Mesodermal cell (in vitro differentiated cells): ENCODE measurements around the gene TMEM53.
A peak's percentile ranks its signal among the peaks of the same experiment; 100 is the strongest.

Experiments used
- H3K27ac ChIP-seq: 2 replicates; pipeline ENCODE4 v1.7.0; 2013; ENCODE audit warnings: mild to moderate bottlenecking, low read depth, low read length, moderate library complexity; ENCODE audit not compliant: severe bottlenecking
- H3K36me3 ChIP-seq: 2 replicates; pipeline ENCODE4 v1.7.1; 2013; ENCODE audit warnings: mild to moderate bottlenecking, low read length, moderate library complexity; ENCODE audit not compliant: control insufficient read depth, insufficient read depth
- H3K4me1 ChIP-seq: one replicate; pipeline ENCODE4 v1.7.1; 2013; ENCODE audit warnings: mild to moderate bottlenecking, low read length; ENCODE audit not compliant: insufficient read depth, control insufficient read depth, poor library complexity, severe bottlenecking
- H3K4me3 ChIP-seq: 2 replicates; pipeline ENCODE4 v1.7.0; 2013; ENCODE audit warnings: low read length, control low read depth, mild to moderate bottlenecking; ENCODE audit not compliant: insufficient read depth, poor library complexity, severe bottlenecking; ENCODE audit errors: extremely low read depth
- H3K9me3 ChIP-seq: 2 replicates; pipeline ENCODE4 v1.7.1; 2013; ENCODE audit warnings: mild to moderate bottlenecking, low read length, moderate library complexity; ENCODE audit not compliant: control insufficient read depth
- WGBS, 2 experiments: methylation state at CpG; one replicate each; pipeline ENCODE4 v1.1.5; 2013; ENCODE audit warnings: missing lambda C conversion rate in 2 of 2; ENCODE audit not compliant: insufficient coverage in 2 of 2; 5-methylcytosine and 5-hydroxymethylcytosine counted together

Gene TMEM53

GRCh38 chr1:44684525-44684924, 10.2 kb upstream of the TMEM53 start:
- Histone ChIP-seq H3K4me3 (no peak overlapping the region), H3K36me3 (no peaks in the 10 kb centered on the region), H3K4me1 (no peaks in the 10 kb centered on the region), H3K27ac (no peak overlapping the region), H3K9me3 (no peaks in the 10 kb centered on the region)
- 83 to 86% methylated on average over 1 of the region's 1 CpG for WGBS, 2 experiments

GRCh38 chr1:44682883-44683265, 8.6 kb upstream of the TMEM53 start:
- no peak overlapping the region for H3K27ac ChIP-seq
- H3K4me1 ChIP-seq: no peaks in the 10 kb centered on the region
- no peaks in the 10 kb centered on the region for H3K9me3 ChIP-seq
- WGBS, 2 experiments: 100% methylated on average over 3 of the region's 3 CpGs
- no peaks in the 10 kb centered on the region for H3K36me3 ChIP-seq
- no peak overlapping the region for H3K4me3 ChIP-seq

- H3K27ac ChIP-seq: no peak overlapping the region
- WGBS, 2 experiments: 80 to 83% methylated on average over 11 to 12 of the region's 14 CpGs
These were observed 7.9 kb upstream of the TMEM53 start for GRCh38 chr1:44681905-44682882.

GRCh38 chr1:44679468-44679867, 5.2 kb upstream of the TMEM53 start:
- no peaks in the 10 kb centered on the region for H3K9me3 ChIP-seq
- WGBS, 2 experiments: 87 to 91% methylated on average over 3 to 4 of the region's 5 CpGs
- H3K4me1 ChIP-seq: peaks cover 7% of the 10 kb centered on the region
- no peaks in the 10 kb centered on the region for H3K36me3 ChIP-seq
- no peak overlapping the region for H3K4me3 ChIP-seq
- no peak overlapping the region for H3K27ac ChIP-seq

More at GRCh38 chr1:44681905-44682882, 7.9 kb upstream of the TMEM53 start:
- Histone ChIP-seq H3K36me3 (no peaks in the 10 kb centered on the region), H3K4me3 (no peak overlapping the region), H3K9me3 (no peaks in the 10 kb centered on the region), H3K4me1 (no peaks in the 10 kb centered on the region)

GRCh38 chr1:44678626-44679025, 4.3 kb upstream of the TMEM53 start:
- 100% methylated on average over 1 of the region's 4 CpGs; no CpG with 5 or more reads in 1 of the 2 experiments for WGBS, 2 experiments
- H3K36me3 ChIP-seq: no peaks in the 10 kb centered on the region
- H3K4me3 ChIP-seq: no peak overlapping the region

GRCh38 chr1:44678120-44678519, 3.8 kb upstream of the TMEM53 start:
- no peak overlapping the region for H3K4me3 ChIP-seq
- no peaks in the 10 kb centered on the region for H3K36me3 ChIP-seq
- no peak overlapping the region for H3K27ac ChIP-seq
- no peaks in the 10 kb centered on the region for H3K9me3 ChIP-seq
- peaks cover 13% of the 10 kb centered on the region for H3K4me1 ChIP-seq
- WGBS, 2 experiments: 92% methylated on average over 2 of the region's 2 CpGs

More at GRCh38 chr1:44678626-44679025, 4.3 kb upstream of the TMEM53 start:
- H3K4me1 ChIP-seq: peaks cover 9% of the 10 kb centered on the region
- no peaks in the 10 kb centered on the region for H3K9me3 ChIP-seq
- no peak overlapping the region for H3K27ac ChIP-seq

- WGBS, 2 experiments: 72 to 93% methylated on average over 4 to 6 of the region's 6 CpGs
- Histone ChIP-seq H3K9me3 (no peaks in the 10 kb centered on the region), H3K36me3 (no peaks in the 10 kb centered on the region), H3K27ac (no peak overlapping the region), H3K4me3 (no peak overlapping the region), H3K4me1 (peaks cover 21% of the 10 kb centered on the region)
These were observed 3.0 kb upstream of the TMEM53 start for GRCh38 chr1:44677201-44677766.

GRCh38 chr1:44676484-44677200, 2.4 kb upstream of the TMEM53 start:
- H3K36me3 ChIP-seq: no peaks in the 10 kb centered on the region
- peaks cover 21% of the 10 kb centered on the region for H3K4me1 ChIP-seq
- no peak overlapping the region for H3K4me3 ChIP-seq
- H3K27ac ChIP-seq: no peak overlapping the region
- 86 to 100% methylated on average over 2 to 3 of the region's 5 CpGs for WGBS, 2 experiments
- H3K9me3 ChIP-seq: no peaks in the 10 kb centered on the region

GRCh38 chr1:44675186-44675585, 905 bp upstream of the TMEM53 start:
- H3K36me3 ChIP-seq: no peaks in the 10 kb centered on the region
- no peaks in the 10 kb centered on the region for H3K9me3 ChIP-seq
- peaks cover 21% of the 10 kb centered on the region for H3K4me1 ChIP-seq
- WGBS, 2 experiments: 96 to 97% methylated on average over 4 to 6 of the region's 7 CpGs
- H3K4me3 ChIP-seq: peak overlapping the region; percentile 60
- no peak overlapping the region for H3K27ac ChIP-seq

- 0 to 1% methylated on average over 5 to 16 of the region's 16 CpGs for WGBS, 2 experiments
- H3K36me3 ChIP-seq: no peaks in the 10 kb centered on the region
These were observed 587 bp downstream of the TMEM53 start for GRCh38 chr1:44673675-44674112.

More at GRCh38 chr1:44673675-44674112, 587 bp downstream of the TMEM53 start:
- H3K4me3 ChIP-seq: peak overlapping the region; percentile 60
- peak overlapping the region; percentile 95 for H3K27ac ChIP-seq
- peaks cover 21% of the 10 kb centered on the region for H3K4me1 ChIP-seq
- no peaks in the 10 kb centered on the region for H3K9me3 ChIP-seq
